Fibroblast of lung (primary cell): ENCODE data around the gene STK10. TPM values are rescaled to one million over a fixed set of nuclear protein-coding genes. Genes with fewer than 3 reads are reported as not detected.

Source experiments
- DNase-seq, 2 donors: peaks; one replicate each; pipeline versions ENCODE4 v3.0.0 to v3.0.0-alpha.2; 2010; ENCODE audit warnings: low read depth in 2 of 2
- H2AFZ ChIP-seq: 2 replicates; pipeline ENCODE4 v1.5.1; 2012; ENCODE audit warnings: low read length, control low read depth, inconsistent platforms
- H3K27ac ChIP-seq: 2 replicates; pipeline ENCODE4 v1.5.1; 2011; ENCODE audit warnings: low read length, control low read depth; ENCODE audit not compliant: insufficient read depth
- H3K27me3 ChIP-seq: 2 replicates; pipeline ENCODE4 v1.5.1; 2011; ENCODE audit warnings: mild to moderate bottlenecking, low read length; ENCODE audit not compliant: control insufficient read depth, insufficient read depth
- H3K36me3 ChIP-seq: 2 replicates; pipeline ENCODE4 v1.5.1; 2011; ENCODE audit warnings: low read length; ENCODE audit not compliant: control insufficient read depth, insufficient read depth
- H3K4me1 ChIP-seq: 2 replicates; pipeline ENCODE4 v1.5.1; 2011; ENCODE audit warnings: low read length; ENCODE audit not compliant: control insufficient read depth, insufficient read depth; ENCODE audit errors: extremely low read depth
- H3K4me2 ChIP-seq: 2 replicates; pipeline ENCODE4 v1.5.1; 2011; ENCODE audit warnings: low read length, control low read depth; ENCODE audit not compliant: insufficient read depth; ENCODE audit errors: extremely low read depth
- H3K4me3 ChIP-seq, 4 experiments: fragments of 200-600 bp in 1 of 4; sonication (generic) in 1 of 4; replicated peaks in 1 of 4; 2 replicates each; pipeline ENCODE4 v1.5.1; 2011 to 2016; ENCODE audit warnings: low read length in 4 of 4, low read depth in 3 of 4, mild to moderate bottlenecking in 3 of 4, control low read depth in 2 of 4, inconsistent platforms in 1 of 4, mixed read lengths in 1 of 4; ENCODE audit not compliant: insufficient read depth in 1 of 4; ENCODE audit errors: control extremely low read depth in 1 of 4
- H3K79me2 ChIP-seq: 2 replicates; pipeline ENCODE4 v1.5.1; 2012; ENCODE audit warnings: mild to moderate bottlenecking, low read length, inconsistent platforms; ENCODE audit not compliant: control insufficient read depth, insufficient read depth
- H3K9ac ChIP-seq: 2 replicates; pipeline ENCODE4 v1.5.1; 2011; ENCODE audit warnings: mild to moderate bottlenecking, low read length, control low read depth; ENCODE audit not compliant: insufficient read depth
- H3K9me3 ChIP-seq: 2 replicates; pipeline ENCODE4 v1.5.1; 2012; ENCODE audit warnings: low read depth, low read length; ENCODE audit not compliant: control insufficient read depth, insufficient read depth
- H4K20me1 ChIP-seq: 2 replicates; pipeline ENCODE4 v1.5.1; 2011; ENCODE audit warnings: low read length; ENCODE audit not compliant: control insufficient read depth, insufficient read depth; ENCODE audit errors: extremely low read depth
- CTCF ChIP-seq, 2 donors: IDR thresholded peaks in 1 of 2; conservative IDR thresholded peaks in 1 of 2; 1 replicate in 1 of 2; 2 replicates in 1 of 2; pipeline ENCODE4 v1.5.1; 2011 to 2012; ENCODE audit warnings: low read length in 2 of 2, control low read depth in 1 of 2, inconsistent platforms in 1 of 2, low read depth in 1 of 2, mild to moderate bottlenecking in 1 of 2
- EZH2 ChIP-seq: IDR thresholded peaks from 2 replicates; pipeline ENCODE4 v1.5.1; 2012; ENCODE audit warnings: low read length, control low read depth, mild to moderate bottlenecking; ENCODE audit errors: missing control alignments
- polyA plus RNA-seq, 2 donors: library from polyadenylated mRNA; depleted of rRNA in 1 of 2; stranded (reverse) in 1 of 2; unstranded in 1 of 2; fragments of >200 nt; gene quantifications; 2 replicates each; pipeline ENCODE4 v1.2.1, GENCODE V29; 2011 to 2012; ENCODE audit warnings: missing spikeins in 1 of 2
- total RNA-seq: library from RNA; depleted of rRNA; stranded (reverse); fragments of >200 nt; gene quantifications from 2 replicates; pipeline ENCODE4 v1.2.1, GENCODE V29; 2014

STK10 gene
- total and polyA plus RNA-seq, 2 donors (not counting 1 experiment from before 2014, with no cell fraction given): 8.9 to 16.0 TPM

DNA sequence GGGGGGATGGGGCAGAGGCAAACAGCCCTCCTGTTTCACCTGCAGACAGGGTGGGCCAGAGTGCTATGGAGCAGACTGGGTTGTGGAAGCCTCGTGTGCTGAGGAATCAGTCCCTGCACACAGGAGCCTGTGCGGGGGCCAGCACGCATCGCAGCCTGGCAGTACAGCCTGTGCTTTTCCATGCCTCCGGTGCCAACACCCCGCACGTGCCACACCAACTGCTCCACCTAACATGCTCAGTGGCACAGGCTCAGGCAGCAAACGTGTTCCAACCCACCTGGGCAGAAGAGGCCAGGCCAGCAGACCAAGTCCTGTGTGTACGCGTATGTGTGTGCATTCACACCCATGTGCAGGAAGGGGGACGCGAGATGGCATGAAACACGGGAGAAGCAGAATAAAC lies 144.2 kb downstream of the STK10 start:
- H3K36me3 ChIP-seq: peaks cover 7% of the 10 kb centered on the region
- H3K27ac ChIP-seq: no peak overlapping the region
- no peak for DNase-seq
- H3K4me3 ChIP-seq: no peak overlapping the region
- no peaks in the 10 kb centered on the region for H3K27me3 ChIP-seq
- H3K79me2 ChIP-seq: no peaks in the 10 kb centered on the region
- H2AFZ ChIP-seq: no peak overlapping the region
- no peaks in the 10 kb centered on the region for H3K9me3 ChIP-seq
- TF ChIP-seq CTCF (conservative IDR thresholded peaks at IDR 0.05 in 1 of 2, IDR thresholded peaks at IDR 0.05 in 1 of 2; ENCODE audit: low read depth in 1 of 2, low read length in 2 of 2) (no peak), EZH2 (no peak)
- no peaks in the 10 kb centered on the region for H3K4me1 ChIP-seq
- no peak overlapping the region for H3K9ac ChIP-seq
- H3K4me2 ChIP-seq: no peak overlapping the region
- no peaks in the 10 kb centered on the region for H4K20me1 ChIP-seq

GRCh38 chr5:172042183-172042582 lies 145.8 kb downstream of the STK10 start:
- Histone ChIP-seq H3K4me3 (no peak overlapping the region), H3K4me2 (no peak overlapping the region), H3K9ac (no peak overlapping the region), H3K4me1 (no peaks in the 10 kb centered on the region), H3K27ac (no peak overlapping the region), H3K79me2 (no peaks in the 10 kb centered on the region), H3K27me3 (no peaks in the 10 kb centered on the region), H4K20me1 (no peaks in the 10 kb centered on the region), H3K9me3 (no peaks in the 10 kb centered on the region), H3K36me3 (peaks cover 7% of the 10 kb centered on the region), H2AFZ (no peak overlapping the region)
- TF ChIP-seq CTCF (conservative IDR thresholded peaks at IDR 0.05 in 1 of 2, IDR thresholded peaks at IDR 0.05 in 1 of 2; ENCODE audit: low read depth in 1 of 2, low read length in 2 of 2): no peak
- no peak for TF ChIP-seq EZH2
- DNase-seq: no peak

DNA sequence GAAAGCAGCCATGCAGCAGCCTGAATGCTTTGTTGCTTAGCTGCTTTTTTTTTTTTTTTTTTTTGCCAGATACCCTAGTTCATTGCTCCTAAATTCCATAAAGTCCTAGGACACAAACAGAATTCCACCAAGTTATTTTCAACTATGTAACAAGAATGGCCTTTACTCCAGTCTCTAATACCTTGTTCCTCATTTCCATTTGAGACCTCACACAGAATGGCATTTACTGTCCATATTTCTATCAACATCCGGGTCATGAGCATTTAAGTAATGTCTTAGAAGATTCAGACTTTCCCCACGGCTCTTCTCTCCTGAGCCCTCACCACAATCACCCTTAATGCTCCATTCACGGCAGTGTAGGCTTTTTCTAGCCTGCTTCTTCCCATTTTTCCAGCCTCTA lies 149.9 kb downstream of the STK10 start:
- no peak for TF ChIP-seq EZH2
- no peaks in the 10 kb centered on the region for H4K20me1 ChIP-seq
- H3K4me1 ChIP-seq: no peaks in the 10 kb centered on the region
- no peaks in the 10 kb centered on the region for H3K36me3 ChIP-seq
- H3K4me2 ChIP-seq: no peak overlapping the region
- H3K27me3 ChIP-seq: no peaks in the 10 kb centered on the region
- no peak overlapping the region for H3K27ac ChIP-seq
- H3K4me3 ChIP-seq: no peak overlapping the region
- H3K9ac ChIP-seq: no peak overlapping the region
- no peak for DNase-seq
- no peaks in the 10 kb centered on the region for H3K79me2 ChIP-seq
- no peak overlapping the region for H2AFZ ChIP-seq
- no peaks in the 10 kb centered on the region for H3K9me3 ChIP-seq
